DMS53 (cell line): Measurements from ENCODE around the gene ZDHHC16.
A peak's percentile ranks its signal among the peaks of the same experiment; 100 is the strongest.
"Not testable (repeated sequence)": the region's sequence is repeated elsewhere in the genome, so short reads cannot be mapped to it uniquely, and the experiment has no call there.

Experiments
- DNase-seq: peaks from one replicate; lab custom pipeline; 2025; lab: John Stamatoyannopoulos, UW

ZDHHC16 gene

GRCh38 chr10:97445722-97446639, at the start of gene ZDHHC16, which contains the start of gene EXOSC1:
ZDHHC16 (plus strand) TSS chr10:97446175; CDS start chr10:97451676, 5,501 bp downstream.
EXOSC1 (minus strand) TSS chr10:97446006; CDS start chr10:97445985, 21 bp downstream.
- DNase-seq = peak; percentile 99

DNA sequence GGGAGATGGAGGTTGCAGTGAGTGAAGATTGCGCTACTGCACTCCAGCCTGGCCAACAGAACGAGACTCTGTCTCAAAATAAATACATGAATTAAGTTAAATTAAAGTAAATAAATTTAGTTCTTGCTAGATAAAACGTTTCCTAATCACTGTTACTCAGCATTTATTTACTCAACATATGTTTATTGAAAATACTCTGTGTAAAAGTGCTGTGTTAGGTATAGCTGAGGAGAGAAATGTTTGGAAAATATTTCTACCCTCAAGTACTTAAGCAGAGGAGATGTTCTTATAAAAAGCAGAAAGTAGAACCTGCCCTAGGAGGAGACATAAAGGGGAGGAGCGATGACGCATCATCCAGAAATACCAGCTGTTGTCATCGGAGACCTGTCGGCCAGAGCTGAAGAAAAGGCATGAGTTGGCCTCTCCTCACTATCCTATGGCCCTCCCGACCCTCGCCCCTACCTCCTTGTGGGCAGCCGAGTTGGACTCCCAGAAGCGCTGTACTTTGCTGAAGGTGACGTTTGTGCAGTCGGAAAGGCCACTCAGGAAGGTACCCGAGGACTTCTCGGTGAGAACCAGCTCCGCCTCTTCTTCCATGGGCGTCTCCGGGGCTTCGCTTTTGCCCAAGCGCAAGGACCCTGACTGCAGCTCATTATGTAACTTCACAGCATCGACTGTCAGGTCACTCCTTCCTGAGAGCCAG, 46.0 kb upstream of the ZDHHC16 start:
- peak; percentile 95 for DNase-seq

GRCh38 chr10:97400665-97401454, 45.1 kb upstream of the ZDHHC16 start, which contains the start of gene RRP12:
RRP12 (minus strand) TSS chr10:97401340; CDS start chr10:97401231, 109 bp downstream.
- DNase-seq = peak; percentile 100

DNA sequence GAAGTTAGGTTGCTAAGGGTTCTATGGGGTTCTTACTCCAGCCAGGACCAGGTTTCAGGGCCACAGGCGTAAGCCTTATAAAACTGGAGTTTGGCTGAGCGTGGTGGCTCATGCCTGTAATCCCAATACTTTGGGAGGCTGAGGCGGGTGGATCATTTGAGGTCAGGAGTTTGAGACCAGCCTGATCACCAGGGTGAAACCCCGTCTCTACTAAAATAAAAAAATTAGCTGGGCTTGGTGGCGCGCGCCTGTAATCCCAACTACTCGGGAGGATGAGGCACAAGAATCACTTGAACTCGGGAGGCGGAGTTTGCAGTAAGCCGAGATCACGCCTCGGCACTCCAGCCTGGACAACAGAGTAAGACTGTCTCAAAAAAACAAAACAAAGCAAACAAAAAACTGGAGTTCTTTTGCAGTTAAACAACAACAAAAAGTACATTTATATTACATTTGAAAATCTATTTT, 44.5 kb upstream of the ZDHHC16 start:
- peak; percentile 73 for DNase-seq

DNA sequence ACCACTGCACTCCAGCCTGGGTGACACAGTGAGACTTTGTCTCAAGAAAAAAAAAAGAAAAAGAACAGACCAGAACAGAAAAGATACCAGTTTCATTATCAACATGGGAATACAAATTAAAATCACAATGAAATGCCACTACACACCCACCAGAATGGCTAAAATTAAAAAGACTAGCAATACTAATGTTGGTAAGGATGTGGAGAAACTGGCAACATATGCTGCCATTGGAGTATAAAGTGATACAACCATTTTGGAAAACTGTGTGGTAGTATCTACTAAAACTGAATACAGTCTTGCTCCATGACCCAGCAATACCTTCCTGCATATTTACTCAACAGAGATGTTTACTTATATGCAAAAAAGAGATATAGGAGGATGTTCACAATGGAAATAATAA, 41.9 kb upstream of the ZDHHC16 start:
- no peak for DNase-seq

DNA sequence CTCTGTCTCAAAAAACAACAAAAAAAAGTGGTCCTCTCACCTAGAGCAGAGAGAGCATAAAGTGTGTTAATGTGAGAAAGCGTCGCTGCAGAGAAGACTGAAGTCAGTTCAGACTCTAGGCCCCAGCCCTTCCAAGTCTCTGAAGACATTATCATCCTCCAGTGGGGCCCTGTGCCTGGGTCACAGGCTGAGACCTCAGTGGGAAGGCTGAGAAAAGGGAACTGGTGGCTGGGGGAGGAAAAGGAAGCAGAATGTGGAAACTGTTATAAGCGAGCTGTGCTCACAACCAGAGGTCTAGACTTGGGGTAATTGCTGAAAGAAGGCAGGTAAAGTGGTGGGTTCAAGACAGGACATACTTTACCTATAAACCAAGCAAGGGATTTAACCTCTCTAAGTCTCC, 39.9 kb upstream of the ZDHHC16 start:
- no peak for DNase-seq

GRCh38 chr10:97406483-97406882, 39.5 kb upstream of the ZDHHC16 start:
- DNase-seq = not testable (repeated sequence)

DNA sequence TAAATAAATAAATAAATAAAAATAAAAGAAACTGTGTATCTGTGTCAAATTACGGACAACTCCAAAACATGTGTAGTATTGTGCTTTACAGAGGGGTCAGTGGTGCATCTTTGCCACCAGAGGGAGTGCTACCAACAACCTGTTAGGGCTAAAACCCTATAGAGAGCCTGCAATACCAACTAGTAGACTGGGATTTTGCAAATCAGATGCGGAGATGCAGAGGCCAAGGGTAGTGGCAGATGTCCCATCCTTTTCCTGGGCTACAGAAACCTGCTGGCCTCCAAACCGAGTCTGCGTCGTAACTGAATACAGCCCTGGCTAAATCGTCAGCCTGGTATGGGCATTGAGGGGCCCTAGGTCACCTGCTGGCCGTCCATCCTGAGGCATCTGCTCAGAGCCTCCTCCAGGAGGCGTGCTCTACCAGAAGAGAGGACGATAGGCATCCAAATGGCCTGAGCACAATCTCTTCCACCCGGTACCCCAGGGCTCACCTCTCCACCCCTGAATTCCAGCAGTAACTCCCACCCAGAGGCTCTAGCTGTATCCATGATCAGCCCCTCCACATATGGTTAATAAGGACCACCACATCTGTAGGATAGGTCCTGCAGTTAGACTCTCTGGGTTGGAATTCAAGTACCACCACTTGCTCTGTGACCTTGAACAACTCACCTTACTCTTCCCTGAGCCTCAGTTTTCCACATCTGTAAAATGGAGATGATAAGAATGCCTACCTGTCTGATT, 38.6 kb upstream of the ZDHHC16 start:
- peak; percentile 98 for DNase-seq

- DNase-seq = no peak
Observed at GRCh38 chr10:97407952-97408248, 38.1 kb upstream of the ZDHHC16 start.

- DNase-seq = no peak
Observed at GRCh38 chr10:97408496-97408992, 37.4 kb upstream of the ZDHHC16 start.

DNA sequence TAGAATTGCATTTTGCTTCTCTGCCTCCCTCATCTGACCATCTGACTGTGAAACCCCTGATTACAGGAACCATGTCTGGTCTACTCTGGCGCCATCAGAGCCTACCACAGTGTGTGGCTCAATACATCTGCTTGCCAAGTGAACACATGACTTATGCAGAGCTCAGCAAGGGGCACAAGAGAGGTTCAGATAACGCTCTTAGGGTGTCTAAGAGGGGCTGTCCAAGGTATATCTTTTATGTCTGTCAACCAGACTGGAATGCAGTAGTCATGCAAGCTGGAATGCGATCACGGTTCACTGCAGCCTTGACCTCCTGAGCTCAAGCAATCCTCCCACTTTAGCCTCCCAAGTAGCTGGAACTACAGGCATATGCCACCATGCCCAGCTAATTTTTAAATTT, 34.6 kb upstream of the ZDHHC16 start:
- DNase-seq = no peak

DNA sequence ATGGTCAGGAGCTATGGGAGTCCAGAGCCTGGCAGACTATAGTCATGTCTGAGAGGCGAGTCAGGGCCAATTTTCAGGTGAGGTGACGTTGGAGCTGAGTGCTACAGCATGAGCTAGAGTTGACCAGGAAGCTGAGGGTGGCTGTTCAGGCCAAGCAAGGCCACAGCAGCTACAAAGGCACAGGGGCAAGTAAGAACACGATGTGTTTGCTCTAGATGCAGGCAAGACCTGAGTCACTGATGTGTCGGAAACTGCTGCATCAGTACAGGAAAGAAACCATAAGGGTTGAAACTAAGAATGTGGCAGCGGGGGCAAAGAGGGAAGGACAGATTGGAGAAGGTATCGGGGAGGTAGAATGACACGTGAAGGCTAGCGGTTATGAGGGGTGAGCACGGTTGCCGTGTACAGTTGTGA, 33.1 kb upstream of the ZDHHC16 start:
- peak; percentile 43 for DNase-seq

DNA sequence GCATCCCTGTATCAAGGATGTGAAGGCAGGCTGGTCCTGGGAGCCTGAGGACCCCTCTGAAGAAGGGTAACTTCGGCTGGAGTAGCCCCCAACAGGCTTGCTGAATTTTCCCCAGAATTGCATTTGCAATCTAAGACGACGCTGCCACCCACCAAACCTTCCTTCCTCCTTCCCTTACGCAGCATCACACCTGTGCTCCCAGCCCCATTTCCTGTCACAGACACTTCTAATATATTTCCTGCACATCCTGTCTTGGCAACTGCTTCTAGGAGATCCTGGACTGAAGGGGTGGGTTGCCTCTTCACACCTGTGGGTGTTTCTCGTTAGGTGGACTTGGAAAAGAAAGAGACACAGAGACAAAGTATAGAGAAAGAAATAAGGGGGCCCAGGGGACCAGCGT, 29.4 kb upstream of the ZDHHC16 start:
- no peak for DNase-seq

GRCh38 chr10:97423757-97424098, 22.2 kb upstream of the ZDHHC16 start:
- DNase-seq = not testable (repeated sequence)

GRCh38 chr10:97425964-97426775, 19.8 kb upstream of the ZDHHC16 start, which contains the start of gene PGAM1:
PGAM1 (plus strand) TSS chr10:97426191; CDS start chr10:97426308, 117 bp downstream.
- DNase-seq = peak; percentile 98

- DNase-seq = peak; percentile 66
Observed at GRCh38 chr10:97426776-97427570, 19.0 kb upstream of the ZDHHC16 start.

DNA sequence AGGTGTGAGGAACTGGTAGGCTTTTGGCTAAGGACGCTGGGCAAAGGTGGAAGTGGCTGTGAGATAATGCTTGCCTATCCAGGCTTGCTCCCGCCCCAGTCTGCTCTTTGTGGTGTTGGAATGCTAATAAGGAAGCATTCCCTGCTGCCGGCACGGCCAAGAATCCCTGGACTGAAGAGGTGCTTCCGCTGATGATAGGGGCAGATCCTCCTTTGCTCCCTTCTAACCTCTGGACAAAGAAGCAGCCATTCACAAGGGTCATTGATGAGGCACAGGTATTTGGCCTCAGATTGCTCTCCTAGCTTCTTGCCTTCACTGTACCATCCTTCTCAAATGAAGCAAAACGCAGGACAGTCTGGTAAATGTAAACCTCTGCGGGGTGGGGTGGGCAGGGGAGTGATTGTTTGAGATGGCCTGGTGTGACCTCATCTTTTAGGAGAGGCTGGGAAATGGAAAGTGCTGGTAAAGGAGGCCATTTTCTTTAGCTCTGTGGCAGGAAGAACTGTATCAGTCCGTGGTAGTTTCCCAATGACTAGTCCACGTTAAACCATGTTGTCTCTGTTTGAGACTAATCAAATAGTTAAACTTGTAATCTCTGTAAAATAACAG, 18.3 kb upstream of the ZDHHC16 start:
- peak; percentile 73 for DNase-seq

- DNase-seq = no peak
Observed at GRCh38 chr10:97428572-97428981, 17.4 kb upstream of the ZDHHC16 start.

- DNase-seq = peak; percentile 43
Observed at GRCh38 chr10:97434055-97434454, 11.9 kb upstream of the ZDHHC16 start.
